NCI-H2171 treated with DMSO at 0.1 percent for 48 hours (cell line): ENCODE measurements around the gene HPS1.

Experiments used
- DNase-seq: peaks from one replicate; lab custom pipeline; 2025; lab: John Stamatoyannopoulos, UW

HPS1 gene

DNA sequence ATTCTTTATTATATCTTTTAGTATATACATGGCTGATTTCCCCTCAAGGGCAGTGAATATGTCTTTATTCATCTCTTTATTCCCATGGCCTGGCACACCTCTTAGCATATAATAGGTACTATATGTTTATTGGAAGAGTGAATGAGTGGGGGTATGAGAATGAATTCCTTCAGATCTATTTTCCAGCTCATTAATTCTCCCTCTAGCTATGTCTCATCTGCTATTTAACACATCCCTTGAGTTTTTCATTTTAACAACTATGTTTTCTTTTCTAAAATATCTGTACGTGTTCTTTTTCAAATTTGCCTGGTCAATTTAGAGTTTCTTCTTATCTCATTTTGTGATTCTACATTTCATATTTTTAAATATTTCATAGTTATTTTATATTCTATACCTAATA is 14.4 kb downstream of the HPS1 start:
- DNase-seq, result no peak

- no peak for DNase-seq
These were observed 15.7 kb downstream of the HPS1 start for GRCh38 chr10:98431016-98431415.

DNA sequence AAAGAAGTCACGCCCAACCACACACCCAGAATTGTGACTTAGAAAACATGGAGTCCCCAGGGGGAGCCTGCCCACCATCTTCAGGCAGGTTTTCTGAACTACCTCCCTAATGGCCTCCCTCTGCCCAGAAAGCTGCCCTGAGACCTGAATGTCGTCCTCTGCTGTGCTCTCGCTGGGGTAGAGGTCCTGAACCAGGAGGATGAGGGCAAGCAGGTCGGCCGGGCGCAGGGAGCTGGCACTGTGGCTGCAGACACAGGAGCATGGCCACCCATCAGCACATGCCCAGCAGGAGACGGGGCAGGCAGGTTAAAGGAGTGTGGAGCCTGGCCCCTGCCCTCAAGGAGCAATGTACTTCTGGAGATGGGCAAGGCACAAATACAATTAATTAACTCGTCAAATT is 16.3 kb downstream of the HPS1 start:
- no peak for DNase-seq

GRCh38 chr10:98429320-98430072 is 17.2 kb downstream of the HPS1 start:
- DNase-seq, result no peak

DNA sequence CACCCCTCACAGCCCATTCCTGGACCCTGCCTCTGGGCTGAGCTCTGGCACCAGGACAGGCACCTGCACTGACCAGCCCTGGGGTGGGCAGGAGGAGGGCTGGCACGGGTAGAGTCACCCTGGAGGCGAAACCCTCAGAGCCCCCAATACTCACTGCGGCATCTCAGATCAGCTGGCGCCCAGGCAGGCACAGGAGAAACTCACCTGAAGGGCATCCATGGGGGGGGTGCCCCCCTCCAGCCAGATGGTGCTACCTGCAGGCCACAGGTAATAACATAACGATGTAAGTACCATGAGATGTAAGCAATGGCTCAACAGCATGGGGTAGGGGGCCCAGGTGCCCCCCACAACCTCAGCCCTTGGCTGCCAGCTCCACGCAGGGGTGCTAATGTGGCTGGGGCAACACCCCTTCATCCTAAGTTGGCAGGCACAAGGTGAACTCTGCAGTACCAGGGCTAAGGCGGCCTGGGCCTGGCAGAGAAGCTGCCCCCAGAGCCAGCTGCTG is 19.7 kb downstream of the HPS1 start:
- DNase-seq, result no peak

DNA sequence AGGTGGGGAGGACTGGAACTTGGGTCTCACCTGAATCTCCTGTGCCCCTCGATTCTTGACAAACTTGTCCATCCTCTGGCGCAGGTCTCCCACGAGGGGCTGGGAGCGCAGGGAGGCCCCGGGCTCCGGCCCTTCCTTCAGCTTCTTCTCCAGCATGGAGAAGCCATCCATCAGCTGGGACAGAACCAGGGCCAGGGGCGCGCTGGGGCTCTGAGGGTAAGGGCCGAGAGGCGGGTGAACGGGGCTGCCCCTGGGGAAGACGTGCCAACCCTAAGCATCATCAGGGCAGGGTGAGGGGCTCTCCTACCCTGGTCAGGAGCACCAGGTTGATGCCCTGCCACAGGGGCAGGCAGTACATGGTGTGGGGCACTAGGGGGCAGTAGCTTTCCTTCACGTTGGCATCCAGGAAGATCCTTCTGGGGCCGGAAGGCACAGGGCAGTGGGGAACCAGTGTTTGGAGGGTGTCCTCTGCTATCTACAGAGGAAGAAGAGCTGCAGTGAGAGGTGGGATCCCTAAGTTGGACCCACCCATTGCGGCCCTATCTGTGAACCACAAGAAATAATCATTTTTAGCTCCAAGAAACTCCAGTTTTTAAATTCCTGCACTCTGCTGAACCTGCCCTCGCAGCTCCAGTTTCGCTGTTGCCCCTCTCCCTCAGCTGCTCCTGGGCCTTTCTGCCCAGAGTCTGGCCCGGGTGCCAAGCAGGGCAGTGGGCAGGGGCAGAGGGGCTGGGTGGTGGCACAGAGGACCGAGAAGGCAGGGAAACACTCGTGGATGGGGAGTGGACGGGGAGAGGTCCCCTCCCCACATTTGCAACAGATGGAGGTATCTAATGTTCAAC is 21.0 kb downstream of the HPS1 start:
- no peak for DNase-seq

DNA sequence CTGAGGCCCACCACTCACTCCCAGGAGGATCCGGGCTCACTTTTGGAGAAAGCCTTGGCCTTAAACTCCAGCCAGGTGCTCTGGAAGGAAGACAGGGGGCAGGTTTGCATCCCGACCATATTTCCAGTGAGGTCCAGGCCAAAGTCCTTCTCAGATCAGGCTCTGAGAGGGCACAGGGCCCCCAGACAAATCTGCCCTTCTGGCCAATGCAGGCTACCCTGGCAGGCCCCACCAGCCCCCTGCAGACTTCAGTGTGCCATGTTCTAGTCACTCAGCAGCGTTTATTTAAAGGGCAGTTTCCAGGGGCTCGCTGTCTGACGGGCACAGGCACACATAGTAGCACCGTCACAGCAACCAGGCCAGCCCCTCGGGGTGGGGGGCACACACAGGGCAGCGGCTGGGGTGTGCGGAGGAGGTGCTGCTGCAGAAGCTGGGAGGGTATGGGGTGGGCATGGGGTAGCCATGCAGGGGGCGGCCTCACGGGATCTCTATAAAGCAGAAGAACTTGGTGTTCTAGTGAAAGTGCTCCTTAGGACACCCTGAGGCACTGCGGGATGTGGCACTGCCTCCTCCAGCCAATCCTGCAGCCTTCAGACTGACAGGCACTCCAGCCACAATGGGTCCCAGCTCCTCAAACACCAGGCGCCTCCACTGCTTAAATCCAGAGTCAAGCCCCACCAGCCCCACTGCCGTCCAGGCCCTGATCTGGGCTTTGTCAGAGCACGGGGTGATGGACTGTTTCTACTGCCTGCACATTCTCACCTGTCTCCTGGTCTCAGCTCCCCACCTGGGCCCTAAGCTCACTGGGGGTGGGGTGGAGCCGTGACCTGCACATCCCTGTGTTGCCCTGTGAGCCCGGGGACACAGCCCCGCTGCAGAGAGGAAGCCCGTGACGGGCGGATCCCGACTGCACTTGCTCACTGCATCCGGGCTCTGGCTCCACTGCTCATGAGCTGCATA is 22.2 kb downstream of the HPS1 start:
- DNase-seq, result no peak

GRCh38 chr10:98423691-98424120 is 23.0 kb downstream of the HPS1 start:
- DNase-seq, result no peak

- DNase-seq, result no peak
These were observed 24.6 kb downstream of the HPS1 start for GRCh38 chr10:98422182-98422581.

GRCh38 chr10:98420786-98421185 is 25.9 kb downstream of the HPS1 start:
- no peak for DNase-seq

GRCh38 chr10:98419469-98420261 is 27.1 kb downstream of the HPS1 start:
- DNase-seq, result no peak

DNA sequence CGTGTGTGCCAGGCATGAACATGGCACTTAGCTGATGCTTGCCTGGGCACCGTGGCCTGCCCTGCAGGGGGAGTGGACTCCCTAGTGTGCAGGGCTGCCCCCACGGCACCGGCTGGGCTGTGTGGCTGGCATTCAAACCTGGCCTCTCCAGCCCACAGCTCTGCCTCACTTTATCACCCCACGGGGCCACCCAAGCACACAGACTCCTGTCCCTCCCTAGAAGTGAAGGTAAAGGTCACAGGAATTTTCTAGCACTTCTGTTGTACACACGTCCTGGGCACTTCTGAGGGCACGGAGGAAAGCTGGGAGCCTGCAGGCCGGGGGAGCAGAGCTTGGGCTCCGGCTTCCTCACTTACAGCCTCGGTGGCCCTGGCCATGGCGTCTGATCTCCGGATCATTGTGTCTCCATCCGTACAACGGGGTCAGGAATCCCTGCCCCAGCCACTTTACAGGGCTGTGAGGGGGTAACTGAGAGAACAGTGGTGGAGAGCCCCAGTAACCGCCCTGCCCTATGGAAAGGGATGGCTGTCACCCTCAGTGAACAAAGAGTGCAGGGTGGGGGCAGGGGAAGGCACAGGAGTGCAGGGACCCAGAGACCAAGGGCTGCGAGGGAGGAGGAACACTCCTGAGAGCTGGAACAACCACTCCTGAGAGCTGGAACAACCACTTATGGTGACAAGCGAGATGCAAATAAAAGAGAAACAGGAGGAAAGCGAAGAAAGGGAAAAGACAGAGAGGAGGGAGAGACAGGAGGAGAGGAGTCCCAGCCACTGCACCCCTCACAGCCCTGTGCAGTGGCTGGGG is 27.9 kb downstream of the HPS1 start:
- DNase-seq, result no peak

DNA sequence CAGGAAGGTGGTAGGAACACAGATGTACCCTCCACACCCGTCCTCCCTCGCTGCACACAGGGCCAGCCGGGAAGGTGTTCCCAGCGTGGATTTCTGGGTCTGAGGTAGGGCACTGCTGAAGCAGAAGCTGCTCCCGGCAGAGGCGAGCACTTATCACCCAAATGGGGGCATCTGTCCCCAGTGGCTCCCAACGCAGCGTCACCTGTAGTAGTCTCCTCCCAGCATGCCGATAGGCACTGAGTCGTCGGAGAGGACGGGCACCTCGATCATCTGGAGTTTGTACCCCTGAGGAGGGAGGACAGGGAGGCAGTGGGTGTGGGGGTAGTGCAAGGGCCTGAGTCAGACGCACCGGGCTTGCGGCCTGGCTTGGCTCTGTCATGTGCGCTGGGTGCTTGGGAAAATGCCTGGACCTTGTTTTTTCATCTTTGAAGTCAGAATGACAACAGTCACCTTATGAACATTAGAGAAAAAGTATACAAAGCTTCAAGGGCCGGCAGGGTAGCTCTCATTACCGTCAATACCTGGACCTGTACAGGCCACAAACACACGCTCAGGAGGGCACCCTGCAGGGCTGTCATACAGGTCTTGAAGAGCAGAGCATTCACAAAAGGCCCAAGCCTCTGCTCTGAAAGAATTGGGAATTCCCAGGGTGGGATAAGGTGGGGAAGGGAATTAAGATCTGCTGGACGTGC is 28.6 kb downstream of the HPS1 start:
- no peak for DNase-seq

GRCh38 chr10:98417481-98417959 is 29.2 kb downstream of the HPS1 start:
- no peak for DNase-seq

DNA sequence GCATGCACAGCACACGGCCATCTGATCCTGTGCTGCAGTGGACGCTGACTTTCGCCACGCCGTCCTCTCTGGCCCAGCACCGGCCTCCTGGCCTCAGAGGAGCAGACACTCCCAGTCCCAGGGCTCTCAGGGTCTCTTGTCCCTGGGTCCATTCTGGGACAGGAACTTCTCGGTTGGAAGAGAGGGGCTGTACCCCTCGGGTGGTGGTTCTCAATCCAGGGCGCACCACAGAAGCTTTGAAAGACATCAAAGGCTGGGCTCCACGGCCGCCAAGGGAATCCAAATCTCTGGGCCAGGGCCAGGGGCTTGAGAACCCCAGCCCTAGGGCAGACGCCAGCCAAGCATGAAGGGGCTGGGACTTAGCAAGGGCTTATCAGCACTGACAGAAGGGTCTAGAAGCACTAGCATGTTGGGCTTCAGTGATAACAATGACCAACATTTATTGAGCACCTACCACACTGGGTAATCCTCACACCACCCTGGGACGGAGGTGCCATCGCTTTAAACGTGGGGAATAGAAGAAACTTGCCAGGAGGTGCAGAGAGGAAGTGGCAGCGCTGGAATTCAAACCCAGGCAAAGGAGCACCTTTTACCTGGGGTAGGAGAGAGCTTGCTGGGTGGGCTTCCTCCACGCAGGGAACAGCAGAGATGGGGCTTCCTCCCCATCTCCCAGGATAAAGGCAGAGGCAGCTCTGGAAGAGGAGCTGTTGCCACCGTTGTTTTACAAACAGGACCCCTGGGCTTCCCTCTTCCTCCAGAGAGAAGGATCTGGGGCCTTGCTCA is 29.9 kb downstream of the HPS1 start:
- no peak for DNase-seq

GRCh38 chr10:98415731-98416119 is 31.0 kb downstream of the HPS1 start:
- DNase-seq, result no peak

- DNase-seq, result peak; percentile 80
These were observed 31.6 kb downstream of the HPS1 start, which contains the start of gene PYROXD2 for GRCh38 chr10:98414932-98415730. TSS of gene PYROXD2 (minus strand) at chr10:98415182. CDS start at chr10:98415135, 47 bp downstream.

DNA sequence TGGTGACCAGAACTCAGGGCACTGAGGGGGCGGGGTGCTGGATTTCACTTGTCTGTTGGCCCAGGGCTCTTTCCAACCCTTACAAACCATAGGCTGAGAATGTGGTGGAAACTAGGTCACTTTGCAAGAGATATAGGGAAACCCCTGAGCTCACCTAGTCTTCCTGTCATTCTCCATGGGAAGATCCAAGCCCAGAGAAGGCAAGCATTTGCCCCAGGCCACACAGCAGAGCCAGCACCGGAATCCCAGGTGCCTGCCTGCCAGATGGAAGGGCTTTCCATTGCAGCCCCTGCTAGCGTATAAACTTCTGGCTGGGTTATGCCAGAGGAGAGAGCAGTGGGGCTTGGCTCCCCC is 32.2 kb downstream of the HPS1 start:
- DNase-seq, result no peak
